WI38 (cell line): ENCODE data around the gene MEGF9.
"Not testable (repeated sequence)": the region's sequence is repeated elsewhere in the genome, so short reads cannot be mapped to it uniquely, and the experiment has no call there.

Experiments
- H3K4me3 ChIP-seq: 2 replicates; pipeline ENCODE4 v1.5.1; 2011; ENCODE audit warnings: low read depth, mild to moderate bottlenecking, control low read depth, low read length
- CTCF ChIP-seq: IDR thresholded peaks from 2 replicates; pipeline ENCODE4 v1.5.1; 2012; ENCODE audit warnings: low read depth, mild to moderate bottlenecking, control low read depth, low read length

MEGF9 gene

GRCh38 chr9:120556775-120557174, 157.5 kb downstream of the MEGF9 start:
- no peak overlapping the region for H3K4me3 ChIP-seq
- no peak for TF ChIP-seq CTCF

- no peak overlapping the region for H3K4me3 ChIP-seq
- TF ChIP-seq CTCF: no peak
Measured at GRCh38 chr9:120555839-120556238, 158.4 kb downstream of the MEGF9 start.

GRCh38 chr9:120552210-120552704, 162.0 kb downstream of the MEGF9 start:
- H3K4me3 ChIP-seq: not testable (repeated sequence)
